Large intestine (tissue), 3 donors: ENCODE measurements around the gene EXOC2. TPM values are rescaled to one million over a fixed set of nuclear protein-coding genes. Genes with fewer than 3 reads are reported as not detected.

Experiments used
- DNase-seq, 2 donors: peaks; one replicate each; pipeline versions ENCODE4 v3.0.0 to v3.0.0-alpha.2; 2013
- H3K27ac ChIP-seq: one replicate; pipeline ENCODE4 v1.5.1; 2013; ENCODE audit warnings: low read length
- H3K27me3 ChIP-seq: 2 replicates; pipeline ENCODE4 v1.6.1; 2013; ENCODE audit warnings: low read length; ENCODE audit not compliant: control insufficient read depth, insufficient read depth
- H3K36me3 ChIP-seq: 2 replicates; pipeline ENCODE4 v1.6.1; 2013; ENCODE audit warnings: low read length; ENCODE audit not compliant: control insufficient read depth, insufficient read depth
- H3K4me1 ChIP-seq: one replicate; pipeline ENCODE4 v1.6.1; 2013; ENCODE audit warnings: low read length; ENCODE audit not compliant: control insufficient read depth, insufficient read depth
- H3K4me3 ChIP-seq: one replicate; pipeline ENCODE4 v1.5.1; 2013; ENCODE audit warnings: low read length
- H3K9me3 ChIP-seq: one replicate; pipeline ENCODE4 v1.6.1; 2013; ENCODE audit warnings: mild to moderate bottlenecking, low read depth, low read length, moderate library complexity; ENCODE audit not compliant: control insufficient read depth
- WGBS: methylation state at CpG from one replicate; pipeline ENCODE4 v1.1.5; 2013; ENCODE audit warnings: low lambda C conversion rate; ENCODE audit not compliant: insufficient coverage; 5-methylcytosine and 5-hydroxymethylcytosine counted together
- polyA plus RNA-seq: library from polyadenylated mRNA; unstranded; fragments of 120-200 nt; gene quantifications from one replicate; pipeline ENCODE4 v1.2.1, GENCODE V29; 2013

The EXOC2 gene
- polyA plus RNA-seq, 1 donor = 16.2 TPM

DNA sequence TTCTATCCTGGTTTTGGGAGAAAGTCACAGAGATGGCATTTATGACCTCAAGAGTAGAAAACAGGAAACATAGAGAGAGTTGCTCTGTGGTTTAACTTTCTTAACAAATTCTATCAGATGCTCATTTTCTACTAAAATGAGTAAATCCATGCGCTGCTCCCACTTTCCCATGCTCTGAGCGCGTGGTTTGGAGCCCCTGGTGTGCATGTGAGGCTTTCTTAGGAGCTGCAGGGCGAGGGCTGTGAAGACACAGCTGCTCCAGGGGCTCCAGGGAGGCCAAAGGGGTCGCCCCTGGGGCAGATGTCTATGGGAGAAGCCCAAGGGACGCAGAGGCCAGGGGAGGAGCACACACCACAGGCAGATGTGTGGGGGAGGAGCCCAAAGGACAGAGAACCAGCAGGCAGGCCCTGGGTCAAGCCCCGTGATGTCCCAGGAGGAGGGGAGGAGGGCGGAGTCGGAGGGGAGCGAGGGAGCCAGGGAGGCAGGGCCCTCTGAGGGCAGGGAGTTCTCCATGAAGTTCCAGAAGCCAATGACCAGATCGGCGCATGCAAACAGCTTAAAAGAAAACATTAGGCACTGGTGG, 178.5 kb downstream of the EXOC2 start:
- Histone ChIP-seq H3K36me3 (peaks cover 11% of the 10 kb centered on the region), H3K27me3 (no peaks in the 10 kb centered on the region), H3K4me3 (no peak overlapping the region), H3K9me3 (peaks cover 9% of the 10 kb centered on the region), H3K4me1 (no peaks in the 10 kb centered on the region), H3K27ac (no peak overlapping the region)
- no peak for DNase-seq
- WGBS = no CpG with 5 or more reads among the region's 12 CpGs

DNA sequence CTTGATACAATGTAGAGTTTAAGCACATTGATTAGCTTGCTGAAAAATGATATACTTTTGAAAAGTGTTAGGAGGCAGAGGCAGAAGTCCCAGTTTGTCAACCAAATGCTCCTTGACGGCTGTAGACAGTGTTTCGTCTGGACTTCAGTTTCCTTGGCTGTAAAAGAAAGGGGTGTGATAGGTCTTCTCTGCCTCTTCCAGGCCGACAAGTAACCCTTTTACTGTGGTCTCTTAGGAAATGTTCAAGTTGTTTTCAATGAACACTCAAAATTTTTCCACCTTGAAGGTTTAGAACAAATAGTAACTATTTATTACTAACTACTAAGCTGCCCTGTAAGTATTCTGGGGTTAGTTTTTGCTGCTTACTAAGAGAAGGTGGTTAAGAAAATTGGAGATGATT, 179.0 kb downstream of the EXOC2 start:
- WGBS = no CpG with 5 or more reads among the region's 3 CpGs
- Histone ChIP-seq H3K36me3 (peaks cover 11% of the 10 kb centered on the region), H3K4me1 (no peaks in the 10 kb centered on the region), H3K9me3 (peaks cover 7% of the 10 kb centered on the region), H3K4me3 (no peak overlapping the region), H3K27me3 (no peaks in the 10 kb centered on the region), H3K27ac (no peak overlapping the region)
- no peak for DNase-seq

DNA sequence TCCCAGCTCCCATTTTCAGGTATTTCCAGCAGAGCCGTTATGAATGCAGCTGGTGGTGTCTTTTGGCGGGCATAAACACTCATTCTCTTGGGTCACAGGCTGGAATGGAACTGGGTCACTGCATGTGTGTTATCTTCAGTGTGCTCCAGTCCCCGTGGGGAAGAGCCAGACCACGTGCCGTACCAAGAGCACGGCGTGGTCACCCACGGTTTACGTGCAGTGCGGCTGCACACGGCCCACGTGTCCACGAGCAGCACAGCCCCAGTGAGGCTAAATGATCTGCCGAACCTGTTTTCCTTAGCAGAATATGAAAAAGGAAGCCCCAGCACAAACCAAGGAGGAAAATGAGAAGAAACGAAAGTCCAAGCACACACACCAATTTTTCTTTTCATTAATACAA, 179.9 kb downstream of the EXOC2 start:
- WGBS = 100% methylated on average over 2 of the region's 15 CpGs
- H3K36me3 ChIP-seq = peaks cover 12% of the 10 kb centered on the region
- H3K9me3 ChIP-seq = peaks cover 2% of the 10 kb centered on the region
- H3K27me3 ChIP-seq = no peaks in the 10 kb centered on the region
- H3K4me1 ChIP-seq = no peaks in the 10 kb centered on the region
- no peak for DNase-seq
- no peak overlapping the region for H3K4me3 ChIP-seq
- no peak overlapping the region for H3K27ac ChIP-seq

DNA sequence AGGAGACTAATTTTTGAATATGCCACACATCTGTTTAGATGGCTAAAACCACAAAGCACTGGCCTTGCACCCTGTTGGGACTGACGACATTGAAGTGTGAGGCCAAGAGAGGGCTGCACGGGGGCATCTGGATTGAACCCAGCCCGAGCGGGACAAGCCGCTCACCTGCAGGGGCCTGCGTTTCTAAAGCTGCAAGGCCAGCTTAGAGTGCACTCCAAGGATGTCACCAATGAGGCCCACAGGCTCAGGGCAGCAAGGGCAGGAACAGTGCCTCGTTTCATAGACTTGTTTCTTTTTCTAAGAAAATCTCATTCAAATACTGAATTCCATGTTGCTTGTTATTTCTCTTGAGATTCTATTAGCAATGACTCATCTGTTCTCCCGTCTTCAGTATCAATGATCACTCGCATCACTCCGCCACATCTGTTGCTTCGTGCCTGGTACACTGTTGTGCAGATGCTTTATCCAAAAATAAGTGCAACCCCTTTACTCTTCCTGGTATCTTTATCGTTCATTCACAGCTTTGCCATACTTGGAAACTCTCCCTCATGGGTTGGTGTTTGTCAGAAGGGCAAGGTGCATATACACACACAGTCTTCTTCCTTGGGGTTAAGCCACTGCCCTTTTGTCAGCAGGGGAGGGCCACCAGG, 181.3 kb downstream of the EXOC2 start:
- Histone ChIP-seq H3K9me3 (no peaks in the 10 kb centered on the region), H3K36me3 (peaks cover 12% of the 10 kb centered on the region), H3K4me1 (no peaks in the 10 kb centered on the region), H3K4me3 (no peak overlapping the region), H3K27ac (no peak overlapping the region), H3K27me3 (no peaks in the 10 kb centered on the region)
- WGBS = 100% methylated on average over 3 of the region's 12 CpGs
- DNase-seq = no peak

DNA sequence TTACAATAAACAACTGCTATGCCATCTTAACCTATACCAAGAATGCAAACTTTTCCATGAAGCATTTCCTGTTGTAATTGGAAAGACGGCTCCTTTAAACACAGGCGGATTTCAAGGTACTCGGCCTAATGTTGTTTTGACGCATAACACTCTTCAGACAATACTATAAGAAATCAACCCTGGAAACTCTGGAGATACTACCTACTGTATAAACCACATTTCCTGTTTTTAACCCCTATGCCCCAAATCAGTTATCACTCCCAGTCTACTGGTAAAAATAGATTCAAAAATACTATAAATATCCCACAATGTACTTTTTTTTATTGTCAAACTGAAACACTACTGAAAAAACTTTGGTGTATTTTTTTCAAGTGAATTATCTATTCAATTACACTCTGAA, 183.3 kb downstream of the EXOC2 start:
- Histone ChIP-seq H3K27me3 (no peaks in the 10 kb centered on the region), H3K4me3 (no peak overlapping the region), H3K27ac (no peak overlapping the region), H3K9me3 (no peaks in the 10 kb centered on the region), H3K4me1 (no peaks in the 10 kb centered on the region), H3K36me3 (peaks cover 12% of the 10 kb centered on the region)
- no peak for DNase-seq
- no CpG with 5 or more reads among the region's 4 CpGs for WGBS

DNA sequence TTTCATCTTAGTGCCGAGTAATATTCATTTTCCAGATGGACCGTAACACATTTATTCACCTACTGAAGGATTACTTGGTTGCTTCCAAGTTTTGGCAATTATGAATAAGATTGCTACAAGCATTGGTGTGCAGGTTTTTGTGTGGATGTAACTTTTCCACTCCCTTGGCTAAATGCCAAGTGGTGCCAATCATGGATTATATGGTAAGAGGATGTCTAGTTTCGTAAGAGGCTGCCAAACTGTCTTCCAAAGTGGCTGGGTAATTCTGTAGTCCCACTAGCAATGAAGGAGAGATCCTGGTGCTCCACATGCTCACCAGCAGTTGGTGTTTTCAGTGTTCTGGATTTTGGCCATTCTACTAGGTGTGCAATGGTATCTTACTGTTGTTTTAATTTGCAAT, 184.3 kb downstream of the EXOC2 start:
- WGBS = no CpG with 5 or more reads among the region's 3 CpGs
- Histone ChIP-seq H3K27me3 (no peaks in the 10 kb centered on the region), H3K9me3 (no peaks in the 10 kb centered on the region), H3K36me3 (peaks cover 15% of the 10 kb centered on the region), H3K4me1 (no peaks in the 10 kb centered on the region), H3K27ac (no peak overlapping the region), H3K4me3 (no peak overlapping the region)
- DNase-seq = no peak

DNA sequence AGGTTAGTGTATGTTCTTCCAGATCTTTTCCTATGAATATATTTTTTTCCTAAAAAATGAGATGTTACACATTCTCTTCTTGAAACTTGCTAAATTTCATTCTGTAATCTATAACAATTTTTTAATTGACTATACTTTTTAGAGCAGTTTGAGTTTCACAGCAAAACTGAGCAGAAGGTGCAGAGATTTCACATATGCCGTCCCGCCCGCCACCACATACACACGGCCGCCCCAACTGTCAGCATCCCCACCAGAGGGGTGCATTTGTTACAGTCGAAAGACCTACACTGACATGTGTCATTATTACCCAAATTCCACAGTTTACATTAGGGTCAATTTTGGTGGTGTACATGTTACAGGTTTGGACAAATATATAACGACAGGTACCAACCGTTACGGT, 184.9 kb downstream of the EXOC2 start:
- no peaks in the 10 kb centered on the region for H3K9me3 ChIP-seq
- no peak overlapping the region for H3K4me3 ChIP-seq
- no peaks in the 10 kb centered on the region for H3K4me1 ChIP-seq
- H3K36me3 ChIP-seq = peaks cover 13% of the 10 kb centered on the region
- 94% methylated on average over 3 of the region's 9 CpGs for WGBS
- no peak overlapping the region for H3K27ac ChIP-seq
- no peaks in the 10 kb centered on the region for H3K27me3 ChIP-seq
- DNase-seq = no peak

DNA sequence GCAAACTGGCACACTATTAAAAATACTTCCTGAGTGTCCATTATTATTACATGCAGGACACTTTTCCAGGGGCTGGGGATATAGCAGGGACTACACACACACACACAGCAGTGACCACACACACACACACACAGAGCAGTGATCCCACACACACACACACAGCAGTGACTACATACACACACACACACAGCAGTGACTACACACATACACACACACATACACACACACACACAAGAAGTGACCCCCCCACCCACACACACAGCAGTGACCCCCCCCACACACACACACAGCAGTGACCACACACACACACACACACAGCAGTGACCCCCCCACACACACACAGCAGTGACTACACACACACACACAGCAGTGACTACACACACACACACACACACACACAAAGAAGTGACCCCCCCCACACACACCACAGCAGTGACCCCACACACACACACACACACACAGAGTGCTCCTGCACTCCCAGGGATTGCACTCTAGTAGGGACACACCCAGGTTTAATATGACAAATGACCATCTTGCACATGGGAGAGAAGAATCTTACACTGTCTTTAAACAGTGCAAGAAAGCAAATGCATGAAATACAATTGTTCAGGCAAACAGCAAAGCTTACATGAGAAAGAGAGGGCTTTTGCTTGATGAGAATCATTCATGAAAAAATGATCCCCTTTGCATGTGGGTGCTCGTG, 185.9 kb downstream of the EXOC2 start:
- peaks cover 8% of the 10 kb centered on the region for H3K36me3 ChIP-seq
- H3K4me1 ChIP-seq = no peaks in the 10 kb centered on the region
- no peak for DNase-seq
- WGBS = no CpG with 5 or more reads among the region's 1 CpG
- H3K27me3 ChIP-seq = no peaks in the 10 kb centered on the region
- H3K27ac ChIP-seq = no peak overlapping the region
- no peak overlapping the region for H3K4me3 ChIP-seq
- H3K9me3 ChIP-seq = no peaks in the 10 kb centered on the region

DNA sequence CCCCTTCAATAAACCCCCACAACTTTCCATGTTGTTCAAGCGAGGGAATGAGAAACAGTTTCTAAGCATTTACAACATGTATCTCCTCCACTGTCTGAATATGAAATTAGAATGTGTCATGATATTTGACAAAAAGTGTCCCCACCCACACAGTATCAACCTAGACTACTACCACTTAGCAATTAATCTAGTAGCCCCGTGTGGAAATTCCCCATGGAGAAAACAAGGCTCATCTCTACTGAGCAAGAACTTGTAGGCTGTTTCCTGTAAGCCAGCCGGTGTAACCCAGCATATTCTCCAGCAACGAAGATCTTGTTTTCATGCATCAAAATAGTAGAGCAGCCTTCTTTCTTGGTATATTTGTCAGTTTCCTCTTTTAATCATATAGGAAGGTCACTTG, 186.4 kb downstream of the EXOC2 start:
- Histone ChIP-seq H3K4me1 (no peaks in the 10 kb centered on the region), H3K36me3 (peaks cover 4% of the 10 kb centered on the region), H3K9me3 (peaks cover 4% of the 10 kb centered on the region), H3K27me3 (no peaks in the 10 kb centered on the region), H3K4me3 (no peak overlapping the region), H3K27ac (no peak overlapping the region)
- no CpG with 5 or more reads among the region's 4 CpGs for WGBS
- no peak for DNase-seq

DNA sequence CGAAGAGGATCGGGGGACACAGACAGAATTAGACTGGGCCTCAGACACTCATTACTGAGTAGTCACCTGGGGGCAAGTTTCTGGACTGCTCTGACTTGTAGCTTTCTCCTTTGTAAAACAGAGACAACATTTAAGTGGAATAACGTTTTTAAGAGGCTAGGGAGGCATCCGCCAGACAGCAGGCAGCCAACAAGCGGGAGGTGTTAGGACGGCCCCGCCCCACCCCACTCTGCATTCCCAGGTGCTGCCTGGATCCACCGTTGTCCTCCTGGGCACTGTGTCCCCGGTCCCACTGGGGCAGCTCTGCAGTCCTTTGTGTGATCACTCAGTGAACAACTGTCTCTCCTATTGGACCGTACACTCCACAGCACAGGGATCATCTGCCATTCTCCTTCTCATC, 187.6 kb downstream of the EXOC2 start:
- WGBS = no CpG with 5 or more reads among the region's 10 CpGs
- DNase-seq = no peak
- H3K27me3 ChIP-seq = no peaks in the 10 kb centered on the region
- no peak overlapping the region for H3K4me3 ChIP-seq
- no peaks in the 10 kb centered on the region for H3K4me1 ChIP-seq
- H3K9me3 ChIP-seq = peaks cover 4% of the 10 kb centered on the region
- H3K36me3 ChIP-seq = peaks cover 4% of the 10 kb centered on the region
- no peak overlapping the region for H3K27ac ChIP-seq
